ENCODE data around the gene EXOC2.
"Not testable (repeated sequence)": the region's sequence is repeated elsewhere in the genome, so short reads cannot be mapped to it uniquely, and the experiment has no call there.

The EXOC2 gene

DNA sequence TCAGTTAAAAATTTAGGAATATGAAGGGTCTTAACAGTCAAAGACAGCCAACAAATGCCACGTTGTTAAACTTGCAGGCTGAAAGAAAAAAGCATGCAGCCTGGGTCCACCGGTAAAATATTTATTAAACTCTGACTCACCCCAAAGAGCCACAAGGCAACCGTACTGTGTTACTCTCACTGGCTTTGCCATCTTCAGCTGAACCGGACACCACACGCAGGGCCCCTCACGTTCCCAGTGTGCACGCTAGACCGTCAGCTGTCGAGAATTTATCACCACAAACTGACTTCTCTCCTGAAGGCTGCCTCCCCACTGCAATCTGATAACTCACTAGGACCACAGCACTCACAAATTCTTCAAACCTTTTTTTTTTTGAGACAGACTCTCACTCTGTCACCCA, 66.7 kb downstream of the EXOC2 start:
- no peak for DNase-seq (ENCODE audit: low read depth)

GRCh38 chr6:624979-625378, 68.0 kb downstream of the EXOC2 start:
- no peak for DNase-seq (ENCODE audit: low read depth)

DNA sequence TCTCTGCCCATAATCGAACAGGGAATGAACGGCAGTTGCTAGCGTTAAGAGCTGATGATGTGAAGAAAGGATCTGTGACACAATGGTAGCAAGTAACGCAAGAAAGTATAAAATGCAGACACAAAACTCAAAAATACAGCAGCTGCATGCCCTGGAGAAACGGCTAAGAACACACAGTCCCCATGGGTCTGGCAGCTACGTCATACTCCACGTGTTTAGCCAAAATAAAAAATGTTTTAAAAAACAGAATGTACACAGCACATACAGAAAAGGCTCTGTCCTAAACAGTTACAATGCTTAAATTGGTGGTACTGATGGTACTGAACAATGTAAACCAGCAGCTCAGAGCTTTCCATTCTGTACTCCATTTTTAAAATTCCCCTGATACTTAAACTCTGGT, 70.5 kb downstream of the EXOC2 start:
- DNase-seq (ENCODE audit: low read depth): no peak

- DNase-seq (ENCODE audit: low read depth): no peak
These were observed 71.0 kb downstream of the EXOC2 start for GRCh38 chr6:621931-622330.

GRCh38 chr6:620950-621349, 72.0 kb downstream of the EXOC2 start:
- no peak for DNase-seq (ENCODE audit: low read depth)

- DNase-seq (ENCODE audit: low read depth): no peak
These were observed 72.8 kb downstream of the EXOC2 start for GRCh38 chr6:620166-620565.

GRCh38 chr6:617456-618100, 75.4 kb downstream of the EXOC2 start:
- DNase-seq (ENCODE audit: low read depth): no peak

DNA sequence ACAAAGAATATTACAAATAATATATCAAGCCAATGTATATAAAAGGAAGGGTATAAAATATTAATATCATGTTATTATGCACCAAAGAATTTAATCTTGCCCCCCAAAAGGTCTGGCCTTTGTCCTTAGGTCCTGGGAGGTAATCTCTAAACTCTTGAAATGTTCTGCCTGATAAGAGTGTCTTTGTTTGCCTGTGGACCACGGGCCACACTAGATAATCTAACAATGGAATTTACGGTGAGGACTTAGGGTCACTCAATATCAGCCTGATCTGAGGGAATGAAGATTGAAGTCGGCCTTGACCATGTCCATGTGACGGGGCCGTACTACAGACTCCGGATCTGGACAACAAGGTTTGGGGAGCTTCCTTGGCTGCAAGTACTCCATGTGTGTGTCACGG, 79.0 kb downstream of the EXOC2 start:
- DNase-seq (ENCODE audit: low read depth): no peak

DNA sequence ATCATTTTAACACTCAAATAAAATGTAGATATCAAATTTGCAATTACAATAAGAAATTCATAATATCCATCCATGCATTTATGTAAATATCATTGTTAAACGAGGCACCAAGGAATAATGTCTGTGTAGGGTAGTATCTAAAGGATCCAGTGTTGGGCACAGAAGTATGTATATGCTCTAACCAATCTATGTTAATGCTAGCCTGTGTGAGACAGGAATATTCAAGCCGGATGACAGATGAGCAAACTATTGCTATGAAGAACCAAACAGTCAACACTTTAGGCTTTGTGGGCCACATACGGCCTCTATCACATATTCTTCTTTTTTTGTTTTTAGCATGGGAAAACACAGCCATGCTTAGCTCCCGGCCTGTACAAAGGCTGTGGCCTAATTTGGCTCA, 81.0 kb downstream of the EXOC2 start:
- no peak for DNase-seq (ENCODE audit: low read depth)

DNA sequence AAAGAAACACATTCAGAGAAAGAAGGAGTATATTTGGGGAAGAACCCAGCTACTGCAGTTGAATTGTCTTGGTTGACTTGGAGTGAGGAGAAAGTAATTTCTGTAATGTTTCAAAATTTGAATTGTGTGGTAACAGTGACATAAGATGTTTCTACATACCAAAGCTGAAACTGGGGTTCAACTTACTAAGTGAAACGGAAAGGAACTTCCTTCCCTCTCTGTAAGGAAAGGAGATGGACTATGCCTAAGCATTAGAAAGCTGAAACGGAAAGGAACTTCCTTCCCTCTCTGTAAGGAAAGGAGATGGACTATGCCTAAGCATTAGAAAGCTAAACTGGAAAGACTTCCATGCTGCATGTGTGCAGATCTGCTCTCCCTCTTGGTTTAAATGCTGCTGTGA, 82.1 kb downstream of the EXOC2 start:
- no peak for DNase-seq (ENCODE audit: low read depth)

- no peak for DNase-seq (ENCODE audit: low read depth)
These were observed 83.0 kb downstream of the EXOC2 start for GRCh38 chr6:609905-610304.

- no peak for DNase-seq (ENCODE audit: low read depth)
These were observed 86.0 kb downstream of the EXOC2 start for GRCh38 chr6:606829-607379.

- DNase-seq (ENCODE audit: low read depth): not testable (repeated sequence)
These were observed 87.0 kb downstream of the EXOC2 start for GRCh38 chr6:605895-606294.

DNA sequence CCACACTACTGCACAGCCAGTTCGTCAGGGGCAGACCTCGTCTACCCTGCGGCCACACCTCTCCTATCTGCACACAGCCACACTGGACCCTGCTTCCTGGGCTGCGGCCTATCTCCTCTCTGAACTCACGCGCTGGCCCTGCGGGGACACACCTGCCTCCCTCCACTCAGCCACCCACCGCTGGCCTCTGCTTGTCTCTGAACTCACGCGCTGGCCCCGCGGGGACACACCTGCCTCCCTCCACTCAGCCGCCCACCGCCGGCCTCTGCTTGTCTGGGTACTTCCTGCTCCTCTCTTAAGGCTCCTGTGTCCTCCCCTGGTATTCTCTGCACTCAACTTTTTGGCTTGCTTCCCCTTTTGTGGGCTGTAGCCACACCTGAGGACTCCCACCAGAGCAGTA, 88.4 kb downstream of the EXOC2 start:
- no peak for DNase-seq (ENCODE audit: low read depth)

- no peak for DNase-seq (ENCODE audit: low read depth)
These were observed 89.7 kb downstream of the EXOC2 start for GRCh38 chr6:603265-603664.

DNA sequence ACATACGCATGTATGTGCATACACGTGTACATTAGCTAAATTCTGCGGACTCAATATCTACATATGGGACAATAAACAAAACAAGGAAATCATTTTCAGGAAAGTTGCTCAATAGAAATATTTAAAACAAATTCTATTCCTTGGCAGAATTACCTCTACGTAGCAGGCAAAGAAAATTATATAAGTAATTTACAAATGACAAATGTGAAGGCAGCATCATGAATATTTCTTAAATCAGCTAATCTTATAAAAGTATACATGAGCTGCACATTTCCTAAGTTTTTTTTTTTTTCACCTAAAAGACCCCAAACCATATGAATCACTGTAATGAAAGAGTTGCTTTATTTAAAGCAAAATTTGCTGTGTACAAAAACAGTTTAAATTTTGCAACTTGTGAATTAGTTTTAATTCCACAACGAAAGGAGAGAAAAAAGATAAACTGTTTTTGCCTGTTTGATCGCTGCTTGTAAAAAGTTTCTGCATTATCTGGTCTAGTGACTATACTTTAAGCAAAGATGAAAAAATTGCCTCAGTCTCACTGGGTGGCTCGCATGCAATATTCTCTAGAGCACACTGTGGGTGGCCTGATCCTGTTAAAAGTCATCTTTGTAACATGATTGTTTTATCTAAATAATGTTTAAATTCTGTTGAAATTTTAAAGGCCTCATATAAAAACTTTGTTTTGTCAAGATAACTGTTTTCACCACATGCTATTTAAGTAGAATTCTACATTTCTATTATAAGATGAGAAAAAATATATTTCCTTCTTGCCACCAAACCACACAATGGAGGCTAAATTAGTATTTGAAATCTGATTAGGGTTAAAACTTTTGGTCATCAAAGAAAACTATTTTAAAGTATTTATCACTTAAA, 93.1 kb downstream of the EXOC2 start:
- DNase-seq (ENCODE audit: low read depth): no peak

- DNase-seq (ENCODE audit: low read depth): no peak
These were observed 99.1 kb downstream of the EXOC2 start for GRCh38 chr6:593907-594212.

- DNase-seq (ENCODE audit: low read depth): peak; percentile 41
These were observed 99.6 kb downstream of the EXOC2 start for GRCh38 chr6:593139-593906.

- no peak for DNase-seq (ENCODE audit: low read depth)
These were observed 103.8 kb downstream of the EXOC2 start for GRCh38 chr6:589090-589489.

- DNase-seq (ENCODE audit: low read depth): no peak
These were observed 106.4 kb downstream of the EXOC2 start for GRCh38 chr6:586553-586952.

- no peak for DNase-seq (ENCODE audit: low read depth)
These were observed 109.3 kb downstream of the EXOC2 start for GRCh38 chr6:583635-584034.

DNA sequence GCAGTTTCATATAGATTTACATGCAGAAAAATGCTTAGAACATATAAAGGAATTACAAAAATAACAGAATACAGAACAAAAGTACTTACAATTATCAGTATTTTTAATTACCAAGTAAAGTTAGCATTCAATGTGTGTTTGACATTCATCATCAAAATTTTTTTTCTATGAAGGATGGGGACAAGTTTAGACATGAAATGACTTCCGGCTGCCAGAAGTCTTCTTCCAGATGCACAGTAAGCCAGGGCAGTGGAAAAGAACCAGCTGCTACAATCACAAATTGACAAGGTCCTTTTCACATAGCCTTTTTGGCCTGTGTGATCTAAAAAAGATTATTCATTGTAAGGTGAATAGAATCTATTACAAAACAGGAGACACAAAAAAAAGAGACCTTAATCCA, 109.8 kb downstream of the EXOC2 start:
- DNase-seq (ENCODE audit: low read depth): no peak

GRCh38 chr6:582370-582769, 110.6 kb downstream of the EXOC2 start:
- DNase-seq (ENCODE audit: low read depth): no peak
